22Rv1 (cell line): ENCODE measurements around the gene CTBP2.

Source experiments
- CTCF ChIP-seq: fragments of 450-650 bp; IDR thresholded peaks from 2 replicates; pipeline ENCODE4 v1.5.1; 2017; ENCODE audit warnings: mild to moderate bottlenecking
- ZFX ChIP-seq: fragments of 450-650 bp; IDR thresholded peaks from 2 replicates; pipeline ENCODE4 v1.6.1; 2017; ENCODE audit warnings: antibody characterized with exemption, borderline replicate concordance

- TF ChIP-seq CTCF (no peak), ZFX (no peak)
Measured at GRCh38 chr10:125079091-125079600, 81.2 kb downstream of the CTBP2 start.
